Endothelial cell of umbilical vein (primary cell): ENCODE data around the gene MATK. TPM values are rescaled to one million over a fixed set of nuclear protein-coding genes. Genes with fewer than 3 reads are reported as not detected.
"Not testable (repeated sequence)": the region's sequence is repeated elsewhere in the genome, so short reads cannot be mapped to it uniquely, and the experiment has no call there.

ENCODE experiments used
- BruUV-seq: library from RNA; stranded (reverse); fragments of 400-500 nt; replicated peaks from 2 replicates; lab custom pipeline; 2021; lab: Mats Ljungman, UMichigan
- CTCF ChIA-PET: fragments of 300-600, 350-600 bp; sonication (Branson Sonifier 250); formaldehyde crosslinking; loops from one replicate; lab custom pipeline; 2021; ENCODE audit warnings: antibody characterized with exemption, inconsistent platforms; lab: Charles Lee
- POLR2A ChIA-PET: fragments of 300-600, 350-600 bp; sonication (Branson Sonifier 250); formaldehyde crosslinking; loops from one replicate; lab custom pipeline; 2021; ENCODE audit warnings: antibody characterized with exemption, inconsistent platforms; lab: Charles Lee
- DNase-seq: peaks from one replicate; pipeline ENCODE4 v3.0.0-alpha.2; 2011; ENCODE audit warnings: low read depth, low spot score
- FAIRE-seq: peaks from 2 replicates; lab custom pipeline; 2011; peaks lifted over from hg19 to GRCh38; lab: Jason Lieb, UNC
- H2AFZ ChIP-seq: 2 replicates; pipeline ENCODE4 v1.6.0; 2012; ENCODE audit warnings: low read depth, low read length, control low read depth, inconsistent platforms
- H3K27ac ChIP-seq: 2 replicates; pipeline ENCODE4 v1.5.1; 2011; ENCODE audit warnings: low read depth, mild to moderate bottlenecking, control low read depth, low read length, moderate library complexity; ENCODE audit not compliant: insufficient read depth
- H3K27me3 ChIP-seq, 2 experiments: 2 replicates each; pipeline versions ENCODE4 v1.6.0 to v1.6.1; 2011; ENCODE audit warnings: low read length in 2 of 2, mixed read lengths in 1 of 2; ENCODE audit not compliant: control insufficient read depth in 2 of 2, insufficient read depth in 2 of 2
- H3K36me3 ChIP-seq, 2 experiments: 2 replicates in 1 of 2; 3 replicates in 1 of 2; pipeline ENCODE4 v1.5.1; 2011; ENCODE audit warnings: low read length in 2 of 2, mild to moderate bottlenecking in 1 of 2, moderate library complexity in 1 of 2; ENCODE audit not compliant: control insufficient read depth in 2 of 2, insufficient read depth in 2 of 2; ENCODE audit errors: extremely low read depth in 1 of 2
- H3K4me1 ChIP-seq: 3 replicates; pipeline ENCODE4 v1.5.1; 2011; ENCODE audit warnings: mild to moderate bottlenecking, low read length; ENCODE audit not compliant: control insufficient read depth, insufficient read depth; ENCODE audit errors: extremely low read depth
- H3K4me2 ChIP-seq: 2 replicates; pipeline ENCODE4 v1.6.1; 2011; ENCODE audit warnings: low read length, control low read depth, mixed read lengths; ENCODE audit not compliant: insufficient read depth
- H3K4me3 ChIP-seq, 3 experiments: fragments of 200-600 bp in 1 of 3; sonication (generic), shearing (Covaris generic) in 1 of 3; replicated peaks in 1 of 3; 2 replicates each; pipeline ENCODE4 v1.5.1; 2011 to 2016; ENCODE audit warnings: control low read depth in 3 of 3, low read length in 3 of 3, mild to moderate bottlenecking in 2 of 3, inconsistent platforms in 1 of 3, low read depth in 1 of 3, moderate library complexity in 1 of 3; ENCODE audit not compliant: insufficient read depth in 1 of 3
- H3K79me2 ChIP-seq: 2 replicates; pipeline ENCODE4 v1.6.0; 2012; ENCODE audit warnings: low read length, inconsistent platforms; ENCODE audit not compliant: control insufficient read depth, insufficient read depth
- H3K9ac ChIP-seq: replicated peaks from 2 replicates; pipeline ENCODE3; 2011; ENCODE audit warnings: low read length, control low read depth; ENCODE audit not compliant: insufficient read depth; ENCODE audit errors: extremely low read depth
- H3K9me1 ChIP-seq: replicated peaks from 3 replicates; pipeline ENCODE4 v1.6.0; 2011; ENCODE audit warnings: mild to moderate bottlenecking, low read length; ENCODE audit not compliant: control insufficient read depth, insufficient read depth; ENCODE audit errors: extremely low read depth
- H3K9me3 ChIP-seq: replicated peaks from 2 replicates; pipeline ENCODE4 v1.5.1; 2012; ENCODE audit warnings: low read length, inconsistent platforms; ENCODE audit not compliant: control insufficient read depth, insufficient read depth
- H4K20me1 ChIP-seq: replicated peaks from 2 replicates; pipeline ENCODE3; 2011; ENCODE audit warnings: mild to moderate bottlenecking, low read length; ENCODE audit not compliant: control insufficient read depth, insufficient read depth; ENCODE audit errors: extremely low read depth
- EZH2 ChIP-seq: IDR thresholded peaks from 2 replicates; pipeline ENCODE4 v1.6.1; 2012; ENCODE audit warnings: borderline replicate concordance, low read depth, mild to moderate bottlenecking, moderate library complexity, low read length, inconsistent platforms; ENCODE audit not compliant: severe bottlenecking
- FOS ChIP-seq: IDR thresholded peaks from 2 replicates; pipeline ENCODE4 v1.6.1; 2011; ENCODE audit warnings: mild to moderate bottlenecking, low read length, moderate library complexity, borderline replicate concordance; ENCODE audit not compliant: insufficient read depth
- GATA2 ChIP-seq: IDR thresholded peaks from 2 replicates; pipeline ENCODE4 v1.7.0; 2011; ENCODE audit warnings: low read depth, mild to moderate bottlenecking, moderate library complexity, mixed read lengths, low read length; ENCODE audit not compliant: insufficient read length, insufficient read depth
- JUN ChIP-seq: IDR thresholded peaks from 2 replicates; pipeline ENCODE4 v1.6.1; 2011; ENCODE audit warnings: borderline replicate concordance, low read depth; ENCODE audit not compliant: insufficient read length, insufficient read depth
- MYC ChIP-seq: IDR thresholded peaks from one replicate; pipeline ENCODE4 v1.6.1; 2011; ENCODE audit warnings: mild to moderate bottlenecking, low read depth, low read length
- POLR2A ChIP-seq: IDR thresholded peaks from 2 replicates; pipeline ENCODE4 v1.6.1; 2012; ENCODE audit warnings: low read depth, mild to moderate bottlenecking, control low read depth, low read length
- POLR2AphosphoS5 ChIP-seq: IDR thresholded peaks from 2 replicates; pipeline ENCODE4 v1.6.1; 2012; ENCODE audit warnings: low read depth, mild to moderate bottlenecking, control low read depth, low read length, moderate library complexity; ENCODE audit not compliant: insufficient read depth
- dilution Hi-C: fragments of 300-500 bp; cut with MboI; formaldehyde crosslinking; loops from one replicate; pipeline ENCODE4 v1.15.0; 2019; ENCODE audit warnings: low sequenced_read_pairs; ENCODE audit not compliant: extremely low pct_ligation_motif_present
- intact Hi-C: fragments of 100-400 bp; cut with micrococcal nuclease; formaldehyde crosslinking; loops from one replicate; pipeline ENCODE4 v1.10.0; 2022
- polyA plus RNA-seq, 4 experiments: library from polyadenylated mRNA; depleted of rRNA in 3 of 4; stranded (reverse) in 3 of 4; unstranded in 1 of 4; fragments of >200 nt; gene quantifications; 2 replicates each; pipeline versions ENCODE4 v1.2.1 to v1.2.3, GENCODE V29; 2011 to 2012; ENCODE audit warnings: missing spikeins in 1 of 4
- total RNA-seq: library from RNA; stranded (reverse); gene quantifications from 2 replicates; pipeline ENCODE4 v1.2.3, GENCODE V29; 2021
- TF ChIP-seq, protein P1 (sequence below), 2 donors: IDR thresholded peaks; 1 replicate in 1 of 2; 2 replicates in 1 of 2; pipeline ENCODE4 v1.5.1; 2011; ENCODE audit warnings: low read length in 2 of 2, mild to moderate bottlenecking in 2 of 2, moderate library complexity in 2 of 2, control low read depth in 1 of 2, inconsistent platforms in 1 of 2, low read depth in 1 of 2; ENCODE audit not compliant: insufficient read depth in 1 of 2; ENCODE audit errors: extremely low read depth in 1 of 2
- TF ChIP-seq, protein P2 (sequence below): IDR thresholded peaks from 2 replicates; pipeline ENCODE4 v1.6.1; 2011; ENCODE audit not compliant: insufficient read depth, insufficient read length

Gene MATK
- total and polyA plus RNA-seq, 2 donors (not counting 3 experiments of a cell fraction or from before 2014, with no cell fraction given): not detected

DNA sequence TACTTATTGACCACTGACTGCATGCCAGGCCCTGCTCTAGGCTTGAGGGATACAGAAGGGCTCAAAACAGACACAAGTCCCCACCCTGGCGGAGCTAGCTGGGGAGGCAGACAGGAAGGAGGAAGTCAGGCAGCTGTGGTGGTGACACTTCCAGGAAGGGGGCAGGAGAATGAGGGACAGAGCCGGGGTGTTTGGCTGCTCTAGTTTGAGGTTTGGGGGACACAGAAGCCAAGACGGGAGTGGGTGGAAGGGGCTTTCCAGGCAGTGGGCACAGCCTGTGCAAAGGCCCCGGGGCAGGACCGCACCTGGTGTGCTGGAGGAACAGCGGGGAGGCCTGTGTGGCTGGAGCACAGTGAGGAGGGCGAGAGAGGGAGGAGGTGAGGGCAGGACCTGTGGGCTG is 19.7 kb downstream of the MATK start:
- peaks cover 17% of the 10 kb centered on the region for H3K4me1 ChIP-seq
- no peaks in the 10 kb centered on the region for H3K27me3 ChIP-seq
- H3K4me3 ChIP-seq: no peak overlapping the region
- no TSS peak for BruUV-seq
- no peaks in the 10 kb centered on the region for H3K9me1 ChIP-seq
- no peak for DNase-seq
- FAIRE-seq: no peak
- H3K36me3 ChIP-seq: peaks cover 2 to 10% of the 10 kb centered on the region in 2 experiments
- H3K27ac ChIP-seq: no peak overlapping the region
- no peaks in the 10 kb centered on the region for H3K9me3 ChIP-seq
- dilution Hi-C loops (no loop called here), intact Hi-C loops (no loop called here)
- CTCF ChIA-PET: interaction anchor here (2.1 kb wide), 1 partner anchor 55 kb away, joined by 8 read pairs; no protein-coding TSS in a partner anchor
- no peak overlapping the region for H3K4me2 ChIP-seq
- H3K9ac ChIP-seq: no peak overlapping the region
- no peak overlapping the region for H2AFZ ChIP-seq
- no peaks in the 10 kb centered on the region for H4K20me1 ChIP-seq
- POLR2A ChIA-PET: no interaction called here
- no peak for TF ChIP-seq GATA2
- TF ChIP-seq JUN: no peak
- no peak for TF ChIP-seq EZH2
- TF ChIP-seq POLR2A: no peak
- no peak for TF ChIP-seq FOS
- TF ChIP-seq, protein P1, sequence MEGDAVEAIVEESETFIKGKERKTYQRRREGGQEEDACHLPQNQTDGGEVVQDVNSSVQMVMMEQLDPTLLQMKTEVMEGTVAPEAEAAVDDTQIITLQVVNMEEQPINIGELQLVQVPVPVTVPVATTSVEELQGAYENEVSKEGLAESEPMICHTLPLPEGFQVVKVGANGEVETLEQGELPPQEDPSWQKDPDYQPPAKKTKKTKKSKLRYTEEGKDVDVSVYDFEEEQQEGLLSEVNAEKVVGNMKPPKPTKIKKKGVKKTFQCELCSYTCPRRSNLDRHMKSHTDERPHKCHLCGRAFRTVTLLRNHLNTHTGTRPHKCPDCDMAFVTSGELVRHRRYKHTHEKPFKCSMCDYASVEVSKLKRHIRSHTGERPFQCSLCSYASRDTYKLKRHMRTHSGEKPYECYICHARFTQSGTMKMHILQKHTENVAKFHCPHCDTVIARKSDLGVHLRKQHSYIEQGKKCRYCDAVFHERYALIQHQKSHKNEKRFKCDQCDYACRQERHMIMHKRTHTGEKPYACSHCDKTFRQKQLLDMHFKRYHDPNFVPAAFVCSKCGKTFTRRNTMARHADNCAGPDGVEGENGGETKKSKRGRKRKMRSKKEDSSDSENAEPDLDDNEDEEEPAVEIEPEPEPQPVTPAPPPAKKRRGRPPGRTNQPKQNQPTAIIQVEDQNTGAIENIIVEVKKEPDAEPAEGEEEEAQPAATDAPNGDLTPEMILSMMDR (IDR thresholded peaks at IDR 0.05; ENCODE audit: extremely low read depth in 1 of 2, insufficient read depth in 1 of 2, low read depth in 1 of 2, low read length in 2 of 2): no peak
- TF ChIP-seq, protein P2, sequence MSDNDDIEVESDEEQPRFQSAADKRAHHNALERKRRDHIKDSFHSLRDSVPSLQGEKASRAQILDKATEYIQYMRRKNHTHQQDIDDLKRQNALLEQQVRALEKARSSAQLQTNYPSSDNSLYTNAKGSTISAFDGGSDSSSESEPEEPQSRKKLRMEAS: no peak
- TF ChIP-seq POLR2AphosphoS5: no peak
- no peak for TF ChIP-seq MYC
- H3K79me2 ChIP-seq: peaks cover 4% of the 10 kb centered on the region

DNA sequence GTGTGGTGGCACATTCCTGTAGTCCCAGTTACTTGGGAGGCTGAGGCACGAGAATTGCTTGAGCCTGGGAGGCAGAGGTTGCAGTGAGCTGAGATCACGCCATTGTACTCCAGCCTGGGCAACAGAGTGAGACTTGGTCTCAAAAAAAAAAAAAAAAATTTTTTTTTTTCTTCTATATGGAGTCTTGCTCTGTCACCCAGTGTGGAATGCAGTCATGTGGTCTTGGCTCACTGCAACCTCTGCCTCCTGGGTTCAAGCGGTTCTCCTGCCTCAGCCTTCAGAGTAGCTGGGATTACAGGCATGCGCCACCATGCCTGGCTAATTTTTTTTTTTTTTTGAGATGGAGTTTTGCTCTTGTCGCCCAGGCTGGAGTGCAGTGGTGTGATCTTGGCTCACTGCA is 20.4 kb downstream of the MATK start:
- H3K9ac ChIP-seq, FAIRE-seq, DNase-seq, H3K27ac ChIP-seq, H2AFZ ChIP-seq, intact Hi-C loops, H3K4me2 ChIP-seq, dilution Hi-C loops, H3K9me3 ChIP-seq, H3K27me3 ChIP-seq, H3K9me1 ChIP-seq, BruUV-seq, POLR2A ChIA-PET, H3K4me3 ChIP-seq, H4K20me1 ChIP-seq: not testable (repeated sequence)
- CTCF ChIA-PET: interaction anchor here (2.1 kb wide), 1 partner anchor 55 kb away, joined by 8 read pairs; no protein-coding TSS in a partner anchor
- Histone ChIP-seq H3K36me3 (peaks cover 2 to 10% of the 10 kb centered on the region in 2 experiments), H3K4me1 (peaks cover 17% of the 10 kb centered on the region), H3K79me2 (peaks cover 10% of the 10 kb centered on the region)
